Jurkat, Clone E6-1 (cell line): Measurements from ENCODE around the gene IFNA7. TPM values are rescaled to one million over a fixed set of nuclear protein-coding genes. Genes with fewer than 3 reads are reported as not detected.
"Not testable (repeated sequence)": the region's sequence is repeated elsewhere in the genome, so short reads cannot be mapped to it uniquely, and the experiment has no call there.

Experiments
- DNase-seq: peaks from one replicate; pipeline ENCODE4 v3.0.0-alpha.2; 2011; ENCODE audit warnings: low read depth, low spot score
- H3K4me3 ChIP-seq: 2 replicates; pipeline ENCODE4 v1.5.1; 2011; ENCODE audit warnings: mild to moderate bottlenecking, low read length, control low read depth, moderate library complexity
- polyA plus RNA-seq: library from polyadenylated mRNA; unstranded; fragments of >200 nt; gene quantifications from one replicate; pipeline ENCODE4 v1.2.1, GENCODE V29; 2012; ENCODE audit warnings: missing spikeins; ENCODE audit not compliant: insufficient read length, insufficient read depth

IFNA7 gene
- polyA plus RNA-seq = not detected

GRCh38 chr9:21202105-21202504, at the start of gene IFNA7:
TSS of gene IFNA7 (minus strand) at chr9:21202205. CDS start at chr9:21202165, 40 bp downstream.
- DNase-seq, H3K4me3 ChIP-seq: not testable (repeated sequence)

- no peak overlapping the region for H3K4me3 ChIP-seq
- DNase-seq = no peak
Observed at GRCh38 chr9:21251638-21252037, 49.6 kb upstream of the IFNA7 start.

- no peak for DNase-seq
- no peak overlapping the region for H3K4me3 ChIP-seq
Observed at GRCh38 chr9:21251190-21251589, 49.2 kb upstream of the IFNA7 start.

- H3K4me3 ChIP-seq = no peak overlapping the region
- DNase-seq = no peak
Observed at GRCh38 chr9:21244836-21245235, 42.8 kb upstream of the IFNA7 start.

GRCh38 chr9:21239911-21240310, 37.9 kb upstream of the IFNA7 start, which contains the start of gene IFNA14:
TSS of gene IFNA14 (minus strand) at chr9:21240005. CDS start at chr9:21239935, 70 bp downstream.
- no peak within 1 kb of the TSS for H3K4me3 ChIP-seq
- no peak for DNase-seq

GRCh38 chr9:21236360-21236714, 34.3 kb upstream of the IFNA7 start:
- H3K4me3 ChIP-seq, DNase-seq: not testable (repeated sequence)

- H3K4me3 ChIP-seq, DNase-seq: not testable (repeated sequence)
Observed at GRCh38 chr9:21235468-21236359, 33.7 kb upstream of the IFNA7 start.

GRCh38 chr9:21234153-21234687, 32.2 kb upstream of the IFNA7 start:
- no peak for DNase-seq

GRCh38 chr9:21233258-21233657, 31.3 kb upstream of the IFNA7 start:
- H3K4me3 ChIP-seq = no peak overlapping the region
- DNase-seq = no peak

More at GRCh38 chr9:21234153-21234687, 32.2 kb upstream of the IFNA7 start:
- H3K4me3 ChIP-seq = no peak overlapping the region

GRCh38 chr9:21228122-21228521, 26.1 kb upstream of the IFNA7 start, which contains the start of gene IFNA17:
TSS of gene IFNA17 (minus strand) at chr9:21228222. CDS start at chr9:21228173, 49 bp downstream.
- no peak within 1 kb of the TSS for H3K4me3 ChIP-seq
- DNase-seq = no peak

GRCh38 chr9:21217211-21217610, 15.2 kb upstream of the IFNA7 start, which contains the start of gene IFNA16:
TSS of gene IFNA16 (minus strand) at chr9:21217311. CDS start at chr9:21217305, 6 bp downstream.
- DNase-seq, H3K4me3 ChIP-seq: not testable (repeated sequence)

- DNase-seq, H3K4me3 ChIP-seq: not testable (repeated sequence)
Observed at GRCh38 chr9:21213411-21214326, 11.7 kb upstream of the IFNA7 start.

GRCh38 chr9:21212160-21212559, 10.2 kb upstream of the IFNA7 start:
- DNase-seq, H3K4me3 ChIP-seq: not testable (repeated sequence)

GRCh38 chr9:21210782-21211181, 8.8 kb upstream of the IFNA7 start:
- not testable (repeated sequence) for H3K4me3 ChIP-seq, DNase-seq

GRCh38 chr9:21210311-21210710, 8.3 kb upstream of the IFNA7 start:
- no peak overlapping the region for H3K4me3 ChIP-seq
- DNase-seq = no peak

- not testable (repeated sequence) for H3K4me3 ChIP-seq, DNase-seq
Observed at GRCh38 chr9:21207043-21207442, 5.0 kb upstream of the IFNA7 start, which contains the start of gene IFNA10. TSS of gene IFNA10 (minus strand) at chr9:21207143. CDS start at chr9:21207097, 46 bp downstream.

GRCh38 chr9:21205204-21205603, 3.2 kb upstream of the IFNA7 start:
- H3K4me3 ChIP-seq = no peak overlapping the region
- DNase-seq = no peak

- not testable (repeated sequence) for DNase-seq, H3K4me3 ChIP-seq
Observed at GRCh38 chr9:21194867-21195776, 6.9 kb downstream of the IFNA7 start.
